HG02763 (cell line): Measurements from ENCODE around the gene UBE2Z.

ENCODE experiments used
- ATAC-seq: cut with Tn5 transposase; IDR thresholded peaks from one replicate; pipeline ENCODE4 v1.9.1; 2021; ENCODE audit warnings: mild to moderate bottlenecking, moderate library complexity; ENCODE audit not compliant: unreplicated experiment

The UBE2Z gene

DNA sequence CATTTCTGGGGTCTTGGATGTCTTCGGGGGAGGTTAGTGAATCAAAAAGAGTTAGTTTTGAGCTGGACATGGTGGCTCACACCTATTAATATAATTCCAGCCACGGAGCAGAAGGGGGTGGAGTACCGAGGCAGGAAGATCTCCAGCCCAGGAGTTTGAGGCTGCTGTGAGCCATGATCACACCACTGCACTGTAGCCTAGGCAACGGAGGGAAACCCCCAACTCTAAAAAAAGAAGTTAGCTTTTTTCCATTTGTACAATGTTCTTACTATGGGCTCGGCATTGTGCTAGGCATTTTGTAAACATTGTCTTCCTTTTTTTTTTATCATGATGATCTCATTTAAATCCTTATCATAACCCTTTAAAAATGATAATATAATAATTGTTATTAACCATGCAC lies 44.7 kb downstream of the UBE2Z start:
- no peak for ATAC-seq

DNA sequence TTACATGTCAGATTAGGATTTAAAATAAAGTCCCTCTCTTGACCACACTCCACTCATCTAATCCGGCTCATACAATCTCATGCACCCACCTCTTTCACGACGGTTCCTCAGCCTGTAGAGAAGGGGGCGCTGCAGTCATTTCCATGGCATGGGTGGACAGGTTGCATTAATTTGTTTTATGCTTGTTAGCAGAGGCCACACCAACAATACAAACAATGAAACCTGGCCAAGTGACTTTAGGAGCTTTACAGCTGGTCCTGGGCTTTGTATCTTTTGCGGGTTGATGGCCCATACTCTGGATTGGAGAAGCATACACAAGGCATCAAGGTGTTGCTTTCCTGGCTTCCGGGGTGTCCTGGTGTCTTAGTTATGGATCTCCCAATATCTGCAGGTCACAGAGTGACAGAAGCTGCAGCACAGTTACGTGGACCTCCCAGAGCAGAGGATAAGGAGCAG lies 46.1 kb downstream of the UBE2Z start:
- ATAC-seq = no peak

DNA sequence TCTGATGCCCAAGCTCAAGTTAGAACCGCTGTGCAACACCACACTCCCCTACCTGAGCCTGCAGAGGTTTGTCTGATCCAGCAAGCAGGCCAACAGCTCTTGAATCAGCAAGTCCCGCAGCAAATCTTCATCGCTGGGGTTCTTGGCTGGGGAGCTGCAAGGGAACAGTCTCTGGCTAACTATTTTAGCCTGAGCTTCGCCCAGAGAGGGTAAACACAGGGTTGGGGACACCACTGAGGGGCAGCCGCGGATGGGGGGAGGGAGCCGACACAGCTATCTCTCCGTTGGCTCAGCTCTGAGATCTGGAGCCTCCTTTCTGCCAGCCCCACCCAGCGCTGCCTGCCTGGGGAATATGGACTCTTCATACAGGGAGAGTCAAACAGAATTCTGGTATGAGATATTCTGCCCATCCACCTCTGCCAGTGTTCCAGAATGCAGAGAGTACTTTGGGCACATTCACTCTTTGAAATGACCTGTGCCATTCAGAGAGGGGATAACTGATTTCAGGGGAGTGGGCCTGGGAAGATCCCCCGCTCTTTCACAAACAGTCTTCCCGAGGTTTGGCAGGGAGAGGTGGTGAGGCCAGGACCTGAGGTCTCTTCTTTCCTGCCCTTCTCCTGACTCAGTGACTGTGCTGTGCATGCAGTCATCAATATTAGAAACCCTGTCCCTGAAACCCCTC lies 52.8 kb downstream of the UBE2Z start:
- no peak for ATAC-seq

DNA sequence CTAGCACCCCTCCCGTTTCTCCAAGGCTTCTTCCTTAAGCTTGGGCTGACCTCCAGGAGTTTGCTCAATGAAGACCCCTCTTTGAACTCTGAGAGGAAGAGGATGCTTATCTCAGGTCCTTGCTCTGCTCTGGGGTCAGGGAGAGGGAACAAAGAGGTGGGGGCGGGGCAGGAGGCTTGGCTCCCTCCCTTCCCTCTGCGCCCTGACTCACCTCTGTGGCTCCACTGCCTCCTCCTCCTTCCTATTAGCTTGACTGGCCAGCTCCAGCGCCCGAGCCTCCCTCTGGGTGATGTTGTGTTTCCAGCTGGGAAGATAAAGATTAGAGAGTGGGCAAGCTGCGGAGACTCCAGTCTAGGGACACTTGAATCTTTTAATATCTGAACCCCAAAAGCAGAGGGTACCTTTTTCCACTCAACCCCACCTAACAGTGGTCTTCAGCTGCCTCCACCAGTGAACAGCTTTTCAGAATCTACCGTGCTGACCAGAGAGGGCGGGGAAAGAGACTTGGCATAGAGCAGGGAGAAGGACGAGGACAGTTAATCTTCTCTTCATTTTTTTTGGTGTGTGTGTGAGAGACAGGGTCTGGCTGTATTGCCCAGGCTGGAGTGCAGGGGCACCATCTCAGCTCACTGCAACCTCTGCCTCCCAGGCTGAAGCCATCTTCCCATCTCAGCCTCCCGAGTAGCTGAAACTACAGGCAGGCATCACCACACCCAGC lies 53.5 kb downstream of the UBE2Z start:
- no peak for ATAC-seq

DNA sequence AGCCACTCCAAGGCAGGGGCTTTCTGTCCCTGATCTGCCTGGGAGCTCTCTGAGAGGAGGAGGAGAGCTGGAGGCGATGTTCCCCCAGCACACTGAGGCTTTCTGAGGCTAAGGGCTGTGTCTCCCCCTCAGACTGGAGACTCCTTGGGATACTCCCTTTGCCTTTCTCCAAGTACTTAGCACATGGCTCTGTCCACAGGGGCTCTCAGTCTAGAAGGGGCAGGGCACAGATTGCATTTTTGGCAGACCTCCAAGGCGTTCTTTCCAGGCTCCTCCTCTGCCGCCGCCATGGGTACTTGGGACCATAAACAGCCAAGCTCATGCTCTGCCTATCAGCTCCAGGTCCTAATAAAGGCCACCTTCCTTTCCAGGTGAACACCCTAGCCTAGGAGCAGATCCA lies 62.0 kb downstream of the UBE2Z start:
- ATAC-seq = no peak

DNA sequence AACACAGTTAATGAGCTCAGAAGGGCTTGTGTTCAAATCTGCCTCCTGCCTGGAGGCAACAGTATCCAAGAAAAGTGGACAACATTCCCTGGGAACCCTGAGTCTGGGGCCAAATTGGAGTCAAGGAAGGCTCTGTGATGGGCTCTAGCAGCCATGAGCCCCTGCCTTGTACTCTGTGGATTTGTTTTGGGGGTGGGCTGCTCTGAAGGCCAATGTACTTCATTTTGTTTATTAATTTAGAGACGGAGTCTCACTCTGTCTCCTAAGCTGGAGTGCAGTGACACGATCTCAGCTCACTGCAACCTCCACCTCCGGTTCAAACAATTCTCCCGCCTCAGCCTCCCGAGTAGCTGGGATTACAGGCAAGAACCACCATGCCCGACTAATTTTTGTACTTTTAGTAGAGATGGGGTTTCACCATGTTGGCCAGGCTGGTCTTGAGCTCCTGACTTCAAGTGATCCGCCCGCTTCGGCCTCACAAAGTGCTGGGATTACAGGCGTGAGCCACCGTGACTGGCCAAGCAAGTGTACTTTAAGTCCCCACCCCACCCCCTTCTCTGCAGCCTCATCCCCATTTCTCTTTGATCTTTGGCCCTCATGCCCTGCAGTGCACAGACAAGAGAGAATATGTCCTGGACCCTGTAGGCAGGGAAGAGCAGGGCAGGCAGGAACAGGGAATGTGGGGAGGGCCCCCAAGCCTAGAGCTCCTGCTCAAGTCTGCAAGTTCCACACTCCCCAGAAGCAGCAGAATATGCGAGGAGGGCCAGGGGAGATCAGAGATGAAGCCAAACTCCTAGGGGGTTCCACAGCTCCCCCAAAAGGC lies 62.9 kb downstream of the UBE2Z start:
- no peak for ATAC-seq

DNA sequence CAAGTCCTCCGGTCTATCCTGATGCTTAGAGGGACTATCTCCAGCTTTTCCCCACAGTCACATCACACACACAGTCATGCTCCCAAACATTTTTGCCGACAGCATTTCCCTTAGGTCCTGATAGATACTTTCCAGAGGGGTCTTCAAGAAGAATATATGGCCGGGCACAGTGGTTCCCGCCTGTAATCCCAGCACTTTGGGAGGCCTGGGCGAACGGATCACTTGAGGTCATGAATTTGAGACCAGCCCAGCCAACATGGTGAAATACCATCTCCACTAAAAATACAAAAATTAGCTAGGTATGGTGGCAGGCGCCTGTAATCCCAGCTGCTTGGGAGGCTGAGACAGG lies 64.5 kb downstream of the UBE2Z start:
- no peak for ATAC-seq

DNA sequence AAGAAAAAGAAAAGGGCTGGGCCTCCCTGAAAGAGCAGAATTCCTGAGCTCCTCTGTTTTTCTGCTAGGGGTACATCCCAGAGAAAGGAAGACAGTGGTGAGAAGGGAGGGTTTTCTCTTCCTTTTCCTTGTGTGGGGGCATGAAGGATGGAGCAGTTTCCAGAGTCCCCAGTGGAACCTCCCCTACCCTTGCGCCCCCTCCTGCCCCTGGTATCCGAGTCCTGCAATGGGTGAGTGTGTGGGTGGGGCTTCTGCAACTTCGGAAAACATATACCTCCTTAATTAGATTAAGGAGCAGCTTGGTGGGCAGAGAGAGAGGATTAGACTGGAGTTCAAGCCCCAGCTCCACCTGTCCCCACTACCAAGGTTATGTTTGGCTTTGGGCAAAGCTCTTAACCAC lies 65.6 kb downstream of the UBE2Z start:
- no peak for ATAC-seq
